Upper lobe of right lung (tissue), 1 donor: Measurements from ENCODE around the gene SRD5A2. TPM values are rescaled to one million over a fixed set of nuclear protein-coding genes. Genes with fewer than 3 reads are reported as not detected.

Experiments
- ATAC-seq: fragments of 200-7000 bp; cut with Tn5 transposase; one replicate; pipeline ENCODE4 v1.9.1; 2020; ENCODE audit warnings: mild to moderate bottlenecking, moderate library complexity
- DNase-seq: peaks from one replicate; pipeline ENCODE4 v3.0.0-alpha.2; 2020
- H3K27ac ChIP-seq: fragments of 200-600 bp; one replicate; pipeline ENCODE4 v1.8.0; 2022
- H3K27me3 ChIP-seq: fragments of 200-600 bp; one replicate; pipeline ENCODE4 v1.8.0; 2022; ENCODE audit warnings: mild to moderate bottlenecking
- H3K36me3 ChIP-seq: fragments of 200-600 bp; one replicate; pipeline ENCODE4 v1.8.0; 2022
- H3K4me1 ChIP-seq: fragments of 200-600 bp; one replicate; pipeline ENCODE4 v1.8.0; 2022
- H3K4me3 ChIP-seq: fragments of 200-600 bp; one replicate; pipeline ENCODE4 v1.8.0; 2022; ENCODE audit warnings: mild to moderate bottlenecking
- H3K9me3 ChIP-seq: fragments of 200-600 bp; one replicate; pipeline ENCODE4 v1.8.0; 2022
- intact Hi-C: fragments of 100-400 bp; cut with DNase I; formaldehyde crosslinking; loops from one replicate; pipeline ENCODE4 v1.11.0; 2022
- total RNA-seq: library from RNA; stranded (reverse); fragmentation: NEBNext Ultra II Directional; extraction: Animal tissue kit (Norgen Biotek cat#: 25700); gene quantifications from one replicate; pipeline ENCODE4 v1.2.1, GENCODE V29; 2021
- TF ChIP-seq, protein P1 (sequence below): fragments of 200-600 bp; IDR thresholded peaks from one replicate; pipeline ENCODE4 v1.8.0; 2022; ENCODE audit warnings: antibody characterized with exemption
- donor health status: DM: no; HTN: yes; CAD: no; lungs with severe emphysema.

The SRD5A2 gene
- total RNA-seq, 1 donor from 2014 or later, result not detected

DNA sequence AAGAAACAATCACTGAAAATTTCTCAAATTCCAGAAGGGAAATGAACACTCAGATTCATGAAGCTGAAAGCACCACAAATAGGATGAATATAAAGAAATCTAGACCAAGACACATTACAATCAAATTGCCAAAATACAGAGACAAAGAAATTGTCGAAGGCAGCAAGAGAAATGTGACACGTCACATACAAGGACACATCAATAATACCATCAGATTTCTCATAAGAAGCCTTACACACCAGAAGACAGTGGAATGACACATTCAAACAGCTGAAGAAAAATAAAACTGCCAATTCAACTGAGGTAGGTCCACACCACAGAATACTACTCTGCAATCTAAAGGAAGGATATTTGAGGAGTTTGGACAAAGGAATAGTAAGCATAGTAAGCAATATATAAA, 27.4 kb downstream of the SRD5A2 start:
- TF ChIP-seq, protein P1, sequence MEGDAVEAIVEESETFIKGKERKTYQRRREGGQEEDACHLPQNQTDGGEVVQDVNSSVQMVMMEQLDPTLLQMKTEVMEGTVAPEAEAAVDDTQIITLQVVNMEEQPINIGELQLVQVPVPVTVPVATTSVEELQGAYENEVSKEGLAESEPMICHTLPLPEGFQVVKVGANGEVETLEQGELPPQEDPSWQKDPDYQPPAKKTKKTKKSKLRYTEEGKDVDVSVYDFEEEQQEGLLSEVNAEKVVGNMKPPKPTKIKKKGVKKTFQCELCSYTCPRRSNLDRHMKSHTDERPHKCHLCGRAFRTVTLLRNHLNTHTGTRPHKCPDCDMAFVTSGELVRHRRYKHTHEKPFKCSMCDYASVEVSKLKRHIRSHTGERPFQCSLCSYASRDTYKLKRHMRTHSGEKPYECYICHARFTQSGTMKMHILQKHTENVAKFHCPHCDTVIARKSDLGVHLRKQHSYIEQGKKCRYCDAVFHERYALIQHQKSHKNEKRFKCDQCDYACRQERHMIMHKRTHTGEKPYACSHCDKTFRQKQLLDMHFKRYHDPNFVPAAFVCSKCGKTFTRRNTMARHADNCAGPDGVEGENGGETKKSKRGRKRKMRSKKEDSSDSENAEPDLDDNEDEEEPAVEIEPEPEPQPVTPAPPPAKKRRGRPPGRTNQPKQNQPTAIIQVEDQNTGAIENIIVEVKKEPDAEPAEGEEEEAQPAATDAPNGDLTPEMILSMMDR, result no peak
- Histone ChIP-seq H3K27me3 (no peaks in the 10 kb centered on the region), H3K9me3 (no peaks in the 10 kb centered on the region), H3K4me1 (no peaks in the 10 kb centered on the region), H3K27ac (no peak overlapping the region), H3K4me3 (no peak overlapping the region), H3K36me3 (no peaks in the 10 kb centered on the region)
- intact Hi-C loops, result no loop called here
- DNase-seq (no peak), ATAC-seq (no peak)

DNA sequence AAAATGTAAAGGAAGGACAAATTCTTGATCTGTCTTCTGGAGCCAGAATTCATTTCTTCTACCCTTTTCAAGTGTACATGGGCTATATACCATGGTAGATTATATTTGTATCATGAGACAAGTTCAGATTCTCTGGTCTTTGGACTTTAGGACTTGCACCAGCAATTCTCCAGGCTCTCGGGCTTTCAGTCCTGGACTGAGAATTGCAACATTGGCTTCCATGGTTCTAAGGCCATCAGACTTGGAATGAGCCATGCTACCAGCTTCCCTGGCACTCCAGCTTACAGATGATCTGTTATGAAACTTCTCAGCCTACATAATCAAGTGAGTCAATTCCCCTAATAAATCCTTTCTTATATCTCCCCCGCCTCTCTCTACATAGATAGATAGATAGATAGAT, 33.3 kb downstream of the SRD5A2 start:
- no peaks in the 10 kb centered on the region for H3K4me1 ChIP-seq
- peaks cover 2% of the 10 kb centered on the region for H3K9me3 ChIP-seq
- H3K27ac ChIP-seq, result no peak overlapping the region
- TF ChIP-seq, protein P1, result no peak
- DNase-seq (no peak), ATAC-seq (no peak)
- no peaks in the 10 kb centered on the region for H3K27me3 ChIP-seq
- H3K36me3 ChIP-seq, result no peaks in the 10 kb centered on the region
- no peak overlapping the region for H3K4me3 ChIP-seq
- intact Hi-C loops, result no loop called here

DNA sequence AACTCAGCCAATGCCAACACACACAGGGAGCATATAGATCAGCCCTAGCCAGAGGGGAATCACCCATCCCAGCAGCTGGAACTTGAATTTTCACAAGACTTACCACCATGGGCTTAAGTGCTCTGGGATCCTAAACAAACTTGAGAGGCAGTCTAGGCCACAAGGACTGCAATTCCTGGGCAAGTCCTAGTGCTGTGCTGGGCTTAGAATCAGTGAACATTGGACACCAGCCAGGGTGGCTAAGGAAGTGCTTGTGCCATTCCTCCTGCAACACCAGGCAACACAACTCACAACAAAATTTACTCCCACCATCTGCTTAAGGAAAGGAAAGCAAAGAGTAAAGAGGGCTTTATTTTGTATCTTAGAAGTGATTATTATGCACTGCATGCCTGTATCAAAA, 38.9 kb downstream of the SRD5A2 start:
- Histone ChIP-seq H3K27ac (no peak overlapping the region), H3K27me3 (no peaks in the 10 kb centered on the region), H3K4me1 (no peaks in the 10 kb centered on the region), H3K36me3 (no peaks in the 10 kb centered on the region), H3K4me3 (no peak overlapping the region), H3K9me3 (peaks cover 9% of the 10 kb centered on the region)
- no peak for DNase-seq
- intact Hi-C loops, result no loop called here
- no peak for ATAC-seq
- TF ChIP-seq, protein P1, result no peak

DNA sequence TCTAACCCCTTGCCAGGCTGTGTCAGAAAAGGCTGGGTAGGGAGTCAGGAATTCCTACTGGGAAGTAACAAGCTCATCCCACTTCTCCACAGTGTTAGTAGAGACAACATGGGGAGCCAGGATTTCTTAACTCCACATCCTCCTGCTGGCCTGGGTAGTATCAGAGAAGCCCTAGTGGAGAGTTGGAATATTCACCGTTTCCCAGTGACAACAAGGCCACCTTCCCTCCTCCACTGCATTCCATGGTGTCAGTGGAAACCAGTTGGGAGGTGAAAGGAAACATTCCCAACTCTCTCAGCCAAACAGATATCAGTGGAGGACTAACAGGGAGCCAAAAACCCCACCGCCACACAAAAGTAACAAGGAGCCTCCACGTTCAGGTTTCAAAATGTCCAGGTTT, 41.2 kb downstream of the SRD5A2 start:
- TF ChIP-seq, protein P1, result no peak
- no peak for DNase-seq
- Histone ChIP-seq H3K9me3 (peaks cover 9% of the 10 kb centered on the region), H3K4me3 (no peak overlapping the region), H3K4me1 (no peaks in the 10 kb centered on the region), H3K27me3 (no peaks in the 10 kb centered on the region), H3K27ac (no peak overlapping the region), H3K36me3 (no peaks in the 10 kb centered on the region)
- intact Hi-C loops, result no loop called here
- ATAC-seq, result no peak

DNA sequence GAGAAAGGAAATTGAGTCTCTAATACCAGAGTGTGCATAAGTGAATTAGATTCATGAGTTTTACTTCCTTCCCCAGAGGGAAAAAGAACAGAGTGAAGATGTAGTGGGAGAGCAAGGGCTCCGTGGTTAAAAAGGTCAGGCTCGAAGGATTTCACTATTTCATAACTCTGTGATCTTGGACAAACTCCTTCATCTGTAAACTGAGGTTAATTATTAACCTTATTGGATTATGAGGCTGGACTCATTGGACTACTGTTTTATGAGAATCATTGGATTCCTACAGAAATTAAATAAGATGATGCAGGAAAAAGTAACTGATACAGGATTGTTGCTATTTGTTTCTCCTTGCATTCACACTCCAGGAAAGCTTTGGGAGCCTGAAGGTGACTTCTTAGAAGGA, 45.0 kb downstream of the SRD5A2 start:
- TF ChIP-seq, protein P1, result no peak
- ATAC-seq, result no peak
- H3K4me1 ChIP-seq, result no peaks in the 10 kb centered on the region
- no peaks in the 10 kb centered on the region for H3K9me3 ChIP-seq
- no peaks in the 10 kb centered on the region for H3K36me3 ChIP-seq
- no peaks in the 10 kb centered on the region for H3K27me3 ChIP-seq
- no peak overlapping the region for H3K27ac ChIP-seq
- intact Hi-C loops, result no loop called here
- DNase-seq, result no peak
- H3K4me3 ChIP-seq, result no peak overlapping the region

DNA sequence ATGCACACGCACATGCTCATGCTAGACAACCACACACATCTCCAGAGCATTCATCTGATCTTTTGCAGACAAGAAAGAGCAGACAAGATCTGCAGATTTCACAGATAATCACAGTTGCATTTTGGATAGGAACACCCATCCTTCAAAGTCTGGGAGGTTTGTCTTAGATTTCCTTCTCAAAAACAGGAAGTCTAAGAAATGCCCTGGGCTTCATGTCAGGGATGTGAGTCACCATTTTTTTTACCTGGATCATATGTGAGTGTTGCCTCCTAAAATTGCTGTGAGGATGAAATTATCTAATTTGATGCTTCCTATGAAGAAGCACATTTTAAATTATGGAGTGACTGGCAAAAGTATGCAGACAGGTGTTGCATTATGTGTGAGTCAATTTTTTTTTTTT, 46.1 kb downstream of the SRD5A2 start:
- H3K9me3 ChIP-seq, result no peaks in the 10 kb centered on the region
- H3K4me3 ChIP-seq, result no peak overlapping the region
- ATAC-seq, result no peak
- H3K4me1 ChIP-seq, result no peaks in the 10 kb centered on the region
- H3K27me3 ChIP-seq, result no peaks in the 10 kb centered on the region
- no peak overlapping the region for H3K27ac ChIP-seq
- intact Hi-C loops, result no loop called here
- DNase-seq, result no peak
- TF ChIP-seq, protein P1, result no peak
- no peaks in the 10 kb centered on the region for H3K36me3 ChIP-seq
